GM06990 (cell line): ENCODE results near the gene COL4A6.

Experiments
- DNase-seq: peaks from one replicate; pipeline ENCODE4 v3.0.0-alpha.2; 2011; ENCODE audit not compliant: insufficient read length; ENCODE audit errors: extremely low read depth
- H3K27me3 ChIP-seq: replicated peaks from 2 replicates; pipeline ENCODE4 v1.6.0; 2011; ENCODE audit warnings: low read length; ENCODE audit not compliant: control insufficient read depth, insufficient read depth
- H3K36me3 ChIP-seq: 2 replicates; pipeline ENCODE4 v1.5.1; 2011; ENCODE audit warnings: low read length; ENCODE audit not compliant: control insufficient read depth, insufficient read depth
- H3K4me3 ChIP-seq: replicated peaks from 2 replicates; pipeline ENCODE4 v1.5.1; 2011; ENCODE audit warnings: low read depth, mild to moderate bottlenecking, control low read depth, low read length
- CTCF ChIP-seq: IDR thresholded peaks from 2 replicates; pipeline ENCODE4 v1.5.1; 2011; ENCODE audit warnings: low read length, control low read depth, mild to moderate bottlenecking, inconsistent platforms; ENCODE audit not compliant: insufficient read depth, poor library complexity, severe bottlenecking

Gene COL4A6

GRCh38 chrX:108285356-108285755 is 152.9 kb downstream of the COL4A6 start:
- Histone ChIP-seq H3K36me3 (no peaks in the 10 kb centered on the region), H3K4me3 (no peak overlapping the region), H3K27me3 (no peaks in the 10 kb centered on the region; the same call in 1 of the 2 replicates)
- no peak for DNase-seq
- TF ChIP-seq CTCF = no peak

- no peaks in the 10 kb centered on the region for H3K36me3 ChIP-seq
- TF ChIP-seq CTCF = no peak
- no peak overlapping the region for H3K4me3 ChIP-seq
- no peaks in the 10 kb centered on the region for H3K27me3 ChIP-seq
- no peak for DNase-seq
These were observed 162.5 kb downstream of the COL4A6 start for GRCh38 chrX:108275732-108276131.

GRCh38 chrX:108271397-108271787 is 166.8 kb downstream of the COL4A6 start:
- no peaks in the 10 kb centered on the region for H3K27me3 ChIP-seq
- H3K36me3 ChIP-seq = no peaks in the 10 kb centered on the region
- no peak for TF ChIP-seq CTCF
- H3K4me3 ChIP-seq = no peak overlapping the region
- no peak for DNase-seq

GRCh38 chrX:108270739-108271396 is 167.4 kb downstream of the COL4A6 start:
- no peaks in the 10 kb centered on the region for H3K36me3 ChIP-seq
- H3K4me3 ChIP-seq = no peak overlapping the region
- TF ChIP-seq CTCF = no peak
- no peak for DNase-seq
- no peaks in the 10 kb centered on the region for H3K27me3 ChIP-seq

GRCh38 chrX:108270280-108270679 is 167.9 kb downstream of the COL4A6 start:
- Histone ChIP-seq H3K27me3 (no peaks in the 10 kb centered on the region), H3K4me3 (no peak overlapping the region), H3K36me3 (no peaks in the 10 kb centered on the region)
- TF ChIP-seq CTCF = no peak
- no peak for DNase-seq

GRCh38 chrX:108268434-108269080 is 169.7 kb downstream of the COL4A6 start:
- no peak for TF ChIP-seq CTCF
- Histone ChIP-seq H3K4me3 (no peak overlapping the region), H3K27me3 (no peaks in the 10 kb centered on the region), H3K36me3 (no peaks in the 10 kb centered on the region)
- DNase-seq = no peak
